GDM1 (cell line): ENCODE measurements around the gene SH2D2A.

Experiments
- DNase-seq: peaks from one replicate; lab custom pipeline; 2025; lab: John Stamatoyannopoulos, UW

The SH2D2A gene

GRCh38 chr1:156823210-156823790 lies 6.7 kb upstream of the SH2D2A start:
- no peak for DNase-seq

- no peak for DNase-seq
Measured at GRCh38 chr1:156822680-156823079, 6.0 kb upstream of the SH2D2A start.

- no peak for DNase-seq
Measured at GRCh38 chr1:156821801-156822200, 5.2 kb upstream of the SH2D2A start.

- peak; percentile 22 for DNase-seq
Measured at GRCh38 chr1:156815961-156816422, 656 bp downstream of the SH2D2A start.

- no peak for DNase-seq
Measured at GRCh38 chr1:156815307-156815826, 1.3 kb downstream of the SH2D2A start.

- no peak for DNase-seq
Measured at GRCh38 chr1:156814571-156815260, 1.9 kb downstream of the SH2D2A start.

- no peak for DNase-seq
Measured at GRCh38 chr1:156813750-156814570, 2.7 kb downstream of the SH2D2A start.

- DNase-seq, result no peak
Measured at GRCh38 chr1:156813298-156813697, 3.4 kb downstream of the SH2D2A start.

- DNase-seq, result no peak
Measured at GRCh38 chr1:156812293-156812990, 4.2 kb downstream of the SH2D2A start.

GRCh38 chr1:156811168-156811567 lies 5.5 kb downstream of the SH2D2A start:
- DNase-seq, result no peak

GRCh38 chr1:156809711-156810366 lies 6.8 kb downstream of the SH2D2A start:
- DNase-seq, result no peak

- no peak for DNase-seq
Measured at GRCh38 chr1:156809281-156809680, 7.4 kb downstream of the SH2D2A start.

- DNase-seq, result no peak
Measured at GRCh38 chr1:156808186-156809030, 8.2 kb downstream of the SH2D2A start.

GRCh38 chr1:156807627-156808026 lies 9.0 kb downstream of the SH2D2A start:
- DNase-seq, result no peak

GRCh38 chr1:156806512-156807440 lies 9.9 kb downstream of the SH2D2A start:
- DNase-seq, result no peak

GRCh38 chr1:156805766-156806511 lies 10.7 kb downstream of the SH2D2A start:
- no peak for DNase-seq

GRCh38 chr1:156804572-156805243 lies 11.9 kb downstream of the SH2D2A start:
- peak; percentile 53 for DNase-seq

- no peak for DNase-seq
Measured at GRCh38 chr1:156804026-156804425, 12.6 kb downstream of the SH2D2A start.
